ENCODE data around the gene CENPN. TPM values are rescaled to one million over a fixed set of nuclear protein-coding genes. Genes with fewer than 3 reads are reported as not detected.

Gene CENPN, protein sequence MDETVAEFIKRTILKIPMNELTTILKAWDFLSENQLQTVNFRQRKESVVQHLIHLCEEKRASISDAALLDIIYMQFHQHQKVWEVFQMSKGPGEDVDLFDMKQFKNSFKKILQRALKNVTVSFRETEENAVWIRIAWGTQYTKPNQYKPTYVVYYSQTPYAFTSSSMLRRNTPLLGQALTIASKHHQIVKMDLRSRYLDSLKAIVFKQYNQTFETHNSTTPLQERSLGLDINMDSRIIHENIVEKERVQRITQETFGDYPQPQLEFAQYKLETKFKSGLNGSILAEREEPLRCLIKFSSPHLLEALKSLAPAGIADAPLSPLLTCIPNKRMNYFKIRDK
- 1 to 10 TPM; 3.8 to 5.3 (median 4.2) TPM for total RNA-seq
- 10 to 100 TPM in 2 of 3 donors, 1 to 10 TPM in 1; 5.4 to 12.1 (median 10.4) TPM for polyA plus RNA-seq

DNA sequence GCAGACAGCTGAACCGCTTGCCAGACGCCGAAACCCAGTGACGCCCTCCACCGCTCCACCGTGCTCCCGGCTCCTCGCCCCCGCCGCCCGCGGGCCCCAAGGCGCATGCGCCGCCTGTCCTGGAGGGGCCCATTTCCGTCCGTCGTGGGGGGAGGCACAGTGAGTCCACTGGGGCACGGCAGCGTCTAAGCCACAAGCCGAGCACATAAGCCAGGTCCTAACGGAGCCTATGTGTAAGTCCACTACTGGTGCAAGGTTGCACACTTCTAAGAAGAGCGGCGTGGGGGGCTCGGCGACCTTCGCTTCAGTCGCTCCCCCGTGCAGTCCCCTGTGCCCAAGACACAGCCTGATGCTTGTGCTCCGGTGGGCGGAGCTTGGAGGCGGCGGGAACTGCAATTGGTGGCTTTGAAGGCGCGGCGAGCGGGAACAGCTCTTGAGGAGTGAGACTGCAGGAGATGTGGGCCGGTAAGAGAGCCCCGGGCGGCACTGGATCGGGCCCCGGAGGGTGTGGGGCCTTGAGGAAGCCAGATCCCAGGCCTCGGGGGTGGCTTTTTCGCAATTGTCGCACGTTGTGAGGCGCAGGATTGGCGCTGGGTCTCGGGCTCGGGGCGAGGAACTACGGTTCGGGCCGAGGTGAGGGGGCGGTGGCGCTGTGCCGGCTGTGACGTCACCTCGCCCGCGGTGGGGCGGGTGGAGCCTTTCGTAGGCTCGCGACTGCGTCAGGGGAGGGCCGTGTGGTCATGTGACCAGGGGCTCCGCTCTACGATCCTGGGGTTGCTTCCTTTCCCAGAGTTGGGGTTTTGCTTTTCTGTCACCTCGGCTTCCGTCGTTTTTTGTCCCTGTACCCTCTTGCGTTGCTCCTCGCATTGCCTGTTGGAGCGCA lies at the start of gene CENPN, which contains the start of gene CMC2:
TSS of gene CENPN (plus strand) at position 402 of the 883 bp plus-strand sequence. CDS start 4,726 bp downstream, outside the sequence.
TSS of gene CMC2 (minus strand) at position 73 of the 883 bp plus-strand sequence. CDS start 9,491 bp downstream, outside the sequence.
- intact Hi-C loops (cut with DNase I) = loop anchor here (2.0 to 5.0 kb wide), 3 partner anchors 28 to 90 kb away; partner anchors contain the start of genes ATMIN, C16orf46 and GCSH
- WGBS, 2 donors = 0 to 1% methylated on average over 75 of the region's 75 CpGs
- peak; percentile 100 for DNase-seq
- Histone ChIP-seq H3K27me3 (no peaks in the 10 kb centered on the region), H3K9me3 (no peaks in the 10 kb centered on the region), H3K4me3 (peak within 1 kb of the TSS; percentile 80 to 94 (median 88)), H3K27ac (peak within 1 kb of the TSS; percentile 97 to 100 (median 98)), H3K4me1 (peaks cover 0 to 29% (median 22%) of the 10 kb centered on the region in 4 donors), H3K36me3 (no peaks in the 10 kb centered on the region)
- TF ChIP-seq POLR2A (IDR thresholded peaks at IDR 0.05) = peak; percentile 86 to 88
- TF ChIP-seq EP300 (IDR thresholded peaks at IDR 0.05) = peak in 2 of 4 donors; percentile 2 to 79
- peak; percentile 96 to 98 (median 98) for TF ChIP-seq POLR2AphosphoS5 (IDR thresholded peaks at IDR 0.05)
- TF ChIP-seq, protein P1, sequence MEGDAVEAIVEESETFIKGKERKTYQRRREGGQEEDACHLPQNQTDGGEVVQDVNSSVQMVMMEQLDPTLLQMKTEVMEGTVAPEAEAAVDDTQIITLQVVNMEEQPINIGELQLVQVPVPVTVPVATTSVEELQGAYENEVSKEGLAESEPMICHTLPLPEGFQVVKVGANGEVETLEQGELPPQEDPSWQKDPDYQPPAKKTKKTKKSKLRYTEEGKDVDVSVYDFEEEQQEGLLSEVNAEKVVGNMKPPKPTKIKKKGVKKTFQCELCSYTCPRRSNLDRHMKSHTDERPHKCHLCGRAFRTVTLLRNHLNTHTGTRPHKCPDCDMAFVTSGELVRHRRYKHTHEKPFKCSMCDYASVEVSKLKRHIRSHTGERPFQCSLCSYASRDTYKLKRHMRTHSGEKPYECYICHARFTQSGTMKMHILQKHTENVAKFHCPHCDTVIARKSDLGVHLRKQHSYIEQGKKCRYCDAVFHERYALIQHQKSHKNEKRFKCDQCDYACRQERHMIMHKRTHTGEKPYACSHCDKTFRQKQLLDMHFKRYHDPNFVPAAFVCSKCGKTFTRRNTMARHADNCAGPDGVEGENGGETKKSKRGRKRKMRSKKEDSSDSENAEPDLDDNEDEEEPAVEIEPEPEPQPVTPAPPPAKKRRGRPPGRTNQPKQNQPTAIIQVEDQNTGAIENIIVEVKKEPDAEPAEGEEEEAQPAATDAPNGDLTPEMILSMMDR (IDR thresholded peaks at IDR 0.05) = no peak

DNA sequence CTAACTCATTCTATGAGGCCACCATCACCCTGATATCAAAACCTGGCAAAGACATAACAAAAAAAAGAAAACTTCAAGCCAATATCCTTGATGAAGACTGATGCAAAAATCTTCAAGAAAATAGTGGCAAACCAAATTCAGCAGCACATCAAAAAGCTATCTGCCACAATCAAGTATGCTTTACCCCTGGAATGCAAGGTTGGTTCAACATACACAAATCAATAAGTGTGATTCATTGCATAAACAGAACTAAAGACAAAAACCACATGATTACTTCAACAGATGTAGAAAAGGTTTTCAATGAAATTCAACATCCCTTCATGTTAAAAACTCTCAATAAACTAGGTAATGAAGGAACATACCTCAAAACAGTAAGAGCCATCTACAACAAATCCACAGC lies 48.7 kb upstream of the CENPN start:
- Histone ChIP-seq H3K27me3 (no peaks in the 10 kb centered on the region), H3K36me3 (no peaks in the 10 kb centered on the region), H3K4me1 (no peaks in the 10 kb centered on the region), H3K4me3 (no peak overlapping the region), H3K27ac (no peak overlapping the region), H3K9me3 (peaks cover 5 to 12% (median 8%) of the 10 kb centered on the region in 4 donors)
- intact Hi-C loops (cut with DNase I) = no loop called here
- TF ChIP-seq EP300 (IDR thresholded peaks at IDR 0.05) = no peak
- TF ChIP-seq, protein P1 (IDR thresholded peaks at IDR 0.05) = no peak
- TF ChIP-seq POLR2A (IDR thresholded peaks at IDR 0.05) = no peak
- TF ChIP-seq POLR2AphosphoS5 (IDR thresholded peaks at IDR 0.05) = no peak
- no peak for DNase-seq

DNA sequence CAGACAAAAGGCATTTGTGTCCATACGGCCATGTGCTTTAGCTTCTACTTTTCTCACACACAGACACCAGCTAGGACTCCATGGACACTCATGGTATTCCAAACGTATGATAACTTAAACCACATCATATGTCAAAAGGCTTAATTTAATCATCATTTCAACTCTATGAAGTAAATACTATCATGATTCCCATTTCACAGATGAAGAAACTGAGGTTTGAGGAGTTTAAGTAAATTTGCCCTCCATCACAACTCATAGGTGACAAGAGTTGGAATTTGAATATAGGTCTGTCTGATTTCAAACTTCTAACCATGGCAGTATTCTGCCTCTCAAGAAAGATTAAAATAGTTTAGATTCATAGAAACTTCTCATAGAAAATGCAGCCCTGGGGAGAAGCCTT lies 44.1 kb upstream of the CENPN start:
- no peak for DNase-seq
- Histone ChIP-seq H3K9me3 (peaks cover 2 to 9% (median 8%) of the 10 kb centered on the region in 4 donors), H3K36me3 (no peaks in the 10 kb centered on the region), H3K27ac (no peak overlapping the region), H3K4me3 (no peak overlapping the region), H3K4me1 (no peaks in the 10 kb centered on the region), H3K27me3 (no peaks in the 10 kb centered on the region)
- intact Hi-C loops (cut with DNase I) = no loop called here
- TF ChIP-seq POLR2AphosphoS5 (IDR thresholded peaks at IDR 0.05) (no peak), POLR2A (IDR thresholded peaks at IDR 0.05) (no peak), EP300 (IDR thresholded peaks at IDR 0.05) (no peak)
- TF ChIP-seq, protein P1 (IDR thresholded peaks at IDR 0.05) = no peak
- WGBS, 2 donors = 65 to 81% methylated on average over 2 of the region's 2 CpGs

DNA sequence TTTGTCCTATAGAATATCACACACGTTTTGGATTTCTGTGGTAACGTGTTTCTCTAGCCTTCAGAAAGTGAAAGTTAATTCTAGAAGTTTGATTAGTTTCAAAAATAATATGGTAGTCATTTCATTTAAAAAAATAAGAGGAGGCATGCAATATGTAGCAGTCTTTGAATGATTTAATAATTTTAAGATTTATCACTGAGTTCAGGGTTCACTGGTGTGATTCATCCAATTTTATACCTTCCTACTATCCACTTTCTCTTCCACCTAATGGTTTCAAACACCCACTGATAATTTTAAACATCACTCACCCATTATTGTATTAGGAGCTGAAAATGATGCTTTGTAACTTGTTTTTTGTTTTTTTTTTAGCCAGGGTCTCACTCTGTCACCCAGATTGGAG lies 42.7 kb upstream of the CENPN start:
- 48 to 57% methylated on average over 2 of the region's 2 CpGs for WGBS, 2 donors
- intact Hi-C loops (cut with DNase I) = no loop called here
- no peak for DNase-seq
- H3K36me3 ChIP-seq = peaks cover 0 to 2% (median 0%) of the 10 kb centered on the region in 4 donors
- H3K9me3 ChIP-seq = peaks cover 0 to 5% (median 1%) of the 10 kb centered on the region in 4 donors
- H3K4me1 ChIP-seq = no peaks in the 10 kb centered on the region
- no peaks in the 10 kb centered on the region for H3K27me3 ChIP-seq
- TF ChIP-seq, protein P1 (IDR thresholded peaks at IDR 0.05) = no peak
- TF ChIP-seq POLR2A (IDR thresholded peaks at IDR 0.05) = no peak
- no peak for TF ChIP-seq EP300 (IDR thresholded peaks at IDR 0.05)
- no peak for TF ChIP-seq POLR2AphosphoS5 (IDR thresholded peaks at IDR 0.05)
- H3K27ac ChIP-seq = no peak overlapping the region
- H3K4me3 ChIP-seq = no peak overlapping the region
